ENCODE measurements around the gene C19orf67. TPM values are rescaled to one million over a fixed set of nuclear protein-coding genes. Genes with fewer than 3 reads are reported as not detected.

Gene C19orf67
- total RNA-seq, 1 experiment from 2014 or later: 0.28 TPM

DNA sequence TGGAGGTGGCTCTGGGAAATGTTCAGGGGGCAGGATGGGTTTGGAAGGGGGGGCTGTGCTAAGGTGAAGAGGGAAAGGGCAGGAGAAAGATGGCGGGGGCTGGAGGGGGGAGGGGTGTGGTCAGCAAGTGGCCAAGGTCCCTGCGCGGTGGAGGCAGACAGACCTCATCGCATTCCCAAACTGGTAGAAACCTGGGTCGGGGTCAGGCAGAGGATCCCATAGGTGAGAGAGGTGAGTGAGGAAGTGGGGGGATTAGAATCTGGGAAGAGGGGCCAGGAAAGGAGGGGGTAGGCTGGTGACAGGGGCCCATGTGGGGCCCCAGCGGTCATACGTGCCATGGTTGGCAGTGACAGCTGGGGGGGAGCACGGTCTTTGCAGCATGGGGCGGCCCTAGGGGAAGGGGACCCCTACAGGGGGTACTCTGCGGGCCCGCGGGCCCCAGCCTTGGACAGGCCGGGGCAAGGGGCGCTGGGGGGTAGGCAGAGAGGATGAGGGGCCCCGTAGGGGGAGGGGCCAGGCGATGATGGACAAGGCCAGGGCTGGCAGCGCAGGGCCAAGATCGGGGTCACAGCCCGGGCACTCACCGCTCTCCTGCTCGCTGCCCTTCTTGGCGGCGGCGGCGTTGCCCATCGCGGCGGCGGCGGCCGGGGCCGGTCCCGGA is 31.5 kb upstream of the C19orf67 start:
- no peaks in the 10 kb centered on the region for H3K9me3 ChIP-seq (ENCODE audit: control insufficient read depth, insufficient read depth, low read depth, low read length)
- H3K27ac ChIP-seq (ENCODE audit: low read length): peak overlapping the region; percentile 68
- POLR2A ChIA-PET: interaction anchor here (0.6 kb wide), 1 partner anchor 18 kb away, joined by 7 read pairs; no protein-coding TSS in a partner anchor
- no peak for ATAC-seq
- H3K4me3 ChIP-seq (ENCODE audit: low read depth in 2 of 2, low read length in 2 of 2): peak overlapping the region; percentile 62 to 65
- peaks cover 42% of the 10 kb centered on the region for H3K4me1 ChIP-seq (ENCODE audit: control insufficient read depth, insufficient read depth, low read length)
- in situ Hi-C loops (cut with HindIII; ENCODE audit: low pct_unique_long_range_greater_than_20kb, low sequenced_read_pairs): no loop called here
- TF ChIP-seq, protein P1, sequence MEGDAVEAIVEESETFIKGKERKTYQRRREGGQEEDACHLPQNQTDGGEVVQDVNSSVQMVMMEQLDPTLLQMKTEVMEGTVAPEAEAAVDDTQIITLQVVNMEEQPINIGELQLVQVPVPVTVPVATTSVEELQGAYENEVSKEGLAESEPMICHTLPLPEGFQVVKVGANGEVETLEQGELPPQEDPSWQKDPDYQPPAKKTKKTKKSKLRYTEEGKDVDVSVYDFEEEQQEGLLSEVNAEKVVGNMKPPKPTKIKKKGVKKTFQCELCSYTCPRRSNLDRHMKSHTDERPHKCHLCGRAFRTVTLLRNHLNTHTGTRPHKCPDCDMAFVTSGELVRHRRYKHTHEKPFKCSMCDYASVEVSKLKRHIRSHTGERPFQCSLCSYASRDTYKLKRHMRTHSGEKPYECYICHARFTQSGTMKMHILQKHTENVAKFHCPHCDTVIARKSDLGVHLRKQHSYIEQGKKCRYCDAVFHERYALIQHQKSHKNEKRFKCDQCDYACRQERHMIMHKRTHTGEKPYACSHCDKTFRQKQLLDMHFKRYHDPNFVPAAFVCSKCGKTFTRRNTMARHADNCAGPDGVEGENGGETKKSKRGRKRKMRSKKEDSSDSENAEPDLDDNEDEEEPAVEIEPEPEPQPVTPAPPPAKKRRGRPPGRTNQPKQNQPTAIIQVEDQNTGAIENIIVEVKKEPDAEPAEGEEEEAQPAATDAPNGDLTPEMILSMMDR (IDR thresholded peaks at IDR 0.05): no peak
- TF ChIP-seq TCF7L2 (IDR thresholded peaks at IDR 0.05; ENCODE audit: low read depth, low read length): no peak
- TF ChIP-seq SIN3A (IDR thresholded peaks at IDR 0.05; ENCODE audit: borderline replicate concordance, insufficient read depth, low read depth, low read length): no peak; the same call in 1 of the 2 replicates
- TF ChIP-seq, protein P2, sequence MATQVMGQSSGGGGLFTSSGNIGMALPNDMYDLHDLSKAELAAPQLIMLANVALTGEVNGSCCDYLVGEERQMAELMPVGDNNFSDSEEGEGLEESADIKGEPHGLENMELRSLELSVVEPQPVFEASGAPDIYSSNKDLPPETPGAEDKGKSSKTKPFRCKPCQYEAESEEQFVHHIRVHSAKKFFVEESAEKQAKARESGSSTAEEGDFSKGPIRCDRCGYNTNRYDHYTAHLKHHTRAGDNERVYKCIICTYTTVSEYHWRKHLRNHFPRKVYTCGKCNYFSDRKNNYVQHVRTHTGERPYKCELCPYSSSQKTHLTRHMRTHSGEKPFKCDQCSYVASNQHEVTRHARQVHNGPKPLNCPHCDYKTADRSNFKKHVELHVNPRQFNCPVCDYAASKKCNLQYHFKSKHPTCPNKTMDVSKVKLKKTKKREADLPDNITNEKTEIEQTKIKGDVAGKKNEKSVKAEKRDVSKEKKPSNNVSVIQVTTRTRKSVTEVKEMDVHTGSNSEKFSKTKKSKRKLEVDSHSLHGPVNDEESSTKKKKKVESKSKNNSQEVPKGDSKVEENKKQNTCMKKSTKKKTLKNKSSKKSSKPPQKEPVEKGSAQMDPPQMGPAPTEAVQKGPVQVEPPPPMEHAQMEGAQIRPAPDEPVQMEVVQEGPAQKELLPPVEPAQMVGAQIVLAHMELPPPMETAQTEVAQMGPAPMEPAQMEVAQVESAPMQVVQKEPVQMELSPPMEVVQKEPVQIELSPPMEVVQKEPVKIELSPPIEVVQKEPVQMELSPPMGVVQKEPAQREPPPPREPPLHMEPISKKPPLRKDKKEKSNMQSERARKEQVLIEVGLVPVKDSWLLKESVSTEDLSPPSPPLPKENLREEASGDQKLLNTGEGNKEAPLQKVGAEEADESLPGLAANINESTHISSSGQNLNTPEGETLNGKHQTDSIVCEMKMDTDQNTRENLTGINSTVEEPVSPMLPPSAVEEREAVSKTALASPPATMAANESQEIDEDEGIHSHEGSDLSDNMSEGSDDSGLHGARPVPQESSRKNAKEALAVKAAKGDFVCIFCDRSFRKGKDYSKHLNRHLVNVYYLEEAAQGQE (IDR thresholded peaks at IDR 0.05; ENCODE audit: insufficient read depth in 1 of 2, low read depth in 2 of 2, low read length in 1 of 2): no peak
- no peak for TF ChIP-seq POLR2AphosphoS5 (IDR thresholded peaks at IDR 0.05; ENCODE audit: low read depth, low read length)
- BruUV-seq (replicated peaks): no TSS peak
- CTCF ChIA-PET: interaction anchor here (0.6 kb wide), 1 partner anchor 170 kb away, joined by 5 read pairs; no protein-coding TSS in a partner anchor
- intact Hi-C loops (cut with micrococcal nuclease; ENCODE audit: unreplicated experiment): no loop called here
- DNase-seq (ENCODE audit: low read depth, low spot score): no peak
- no peaks in the 10 kb centered on the region for H3K36me3 ChIP-seq (ENCODE audit: control insufficient read depth, insufficient read depth, low read length)
- H3K27me3 ChIP-seq (ENCODE audit: control insufficient read depth, insufficient read depth, low read length): no peaks in the 10 kb centered on the region

DNA sequence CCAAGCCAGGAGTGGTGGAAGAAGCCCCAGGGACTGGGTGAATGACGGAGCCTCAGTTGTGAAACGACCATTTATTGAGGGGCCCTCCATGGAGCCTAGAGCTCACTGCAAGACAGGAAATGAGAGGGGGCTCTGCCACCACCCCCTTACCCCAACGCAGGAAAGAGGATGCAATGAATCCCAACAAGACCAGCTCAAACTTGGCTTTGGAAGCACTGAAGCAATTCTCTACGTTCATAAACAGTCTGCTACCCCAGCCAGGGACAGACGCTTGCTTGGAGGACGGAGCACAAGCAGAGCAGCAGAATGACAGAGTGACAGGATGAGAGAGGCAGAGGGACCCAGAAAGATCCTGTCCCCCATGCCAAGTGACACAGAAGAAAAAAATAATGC is 30.9 kb upstream of the C19orf67 start:
- POLR2A ChIA-PET: no interaction called here
- BruUV-seq (replicated peaks): no TSS peak
- TF ChIP-seq TCF7L2 (IDR thresholded peaks at IDR 0.05; ENCODE audit: low read depth, low read length) (no peak), POLR2AphosphoS5 (IDR thresholded peaks at IDR 0.05; ENCODE audit: low read depth, low read length) (no peak), SIN3A (IDR thresholded peaks at IDR 0.05; ENCODE audit: borderline replicate concordance, insufficient read depth, low read depth, low read length) (no peak)
- TF ChIP-seq, protein P1 (IDR thresholded peaks at IDR 0.05): no peak
- TF ChIP-seq, protein P2 (IDR thresholded peaks at IDR 0.05; ENCODE audit: insufficient read depth in 1 of 2, low read depth in 2 of 2, low read length in 1 of 2): no peak
- Histone ChIP-seq H3K4me1 (ENCODE audit: control insufficient read depth, insufficient read depth, low read length) (peaks cover 42% of the 10 kb centered on the region), H3K27me3 (ENCODE audit: control insufficient read depth, insufficient read depth, low read length) (no peaks in the 10 kb centered on the region), H3K4me3 (ENCODE audit: low read depth in 2 of 2, low read length in 2 of 2) (peak overlapping the region; percentile 62 to 65), H3K27ac (ENCODE audit: low read length) (peak overlapping the region; percentile 68), H3K9me3 (ENCODE audit: control insufficient read depth, insufficient read depth, low read depth, low read length) (no peaks in the 10 kb centered on the region), H3K36me3 (ENCODE audit: control insufficient read depth, insufficient read depth, low read length) (no peaks in the 10 kb centered on the region)
- DNase-seq (ENCODE audit: low read depth, low spot score): no peak
- in situ Hi-C loops (cut with HindIII; ENCODE audit: low pct_unique_long_range_greater_than_20kb, low sequenced_read_pairs) (no loop called here), intact Hi-C loops (cut with micrococcal nuclease; ENCODE audit: unreplicated experiment) (no loop called here)
- no peak for ATAC-seq
- CTCF ChIA-PET: no interaction called here

Measured in Panc1 (cell line).